GM20431 (cell line): ENCODE measurements around the gene KIF3B.
"Not testable (repeated sequence)": the region's sequence is repeated elsewhere in the genome, so short reads cannot be mapped to it uniquely, and the experiment has no call there.

Experiments
- in situ Hi-C: fragments of 300-500 bp; cut with MseI, MboI; formaldehyde crosslinking; loops from one replicate; pipeline ENCODE4 v1.15.0; 2020; ENCODE audit warnings: low sequenced_read_pairs; ENCODE audit not compliant: unreplicated experiment

The KIF3B gene

GRCh38 chr20:32325706-32326503 is 48.5 kb downstream of the KIF3B start:
- in situ Hi-C loops = no loop called here

GRCh38 chr20:32326504-32326845 is 49.0 kb downstream of the KIF3B start:
- in situ Hi-C loops = no loop called here

GRCh38 chr20:32327087-32327681 is 49.7 kb downstream of the KIF3B start:
- in situ Hi-C loops = no loop called here

- in situ Hi-C loops = no loop called here
Measured at GRCh38 chr20:32329817-32330554, 52.5 kb downstream of the KIF3B start.

- in situ Hi-C loops = no loop called here
Measured at GRCh38 chr20:32330555-32330897, 53.1 kb downstream of the KIF3B start.

- in situ Hi-C loops = no loop called here
Measured at GRCh38 chr20:32332614-32333013, 55.2 kb downstream of the KIF3B start.

- in situ Hi-C loops = no loop called here
Measured at GRCh38 chr20:32333181-32333987, 55.9 kb downstream of the KIF3B start.

- in situ Hi-C loops = no loop called here
Measured at GRCh38 chr20:32333988-32334885, 56.8 kb downstream of the KIF3B start.

GRCh38 chr20:32336918-32337347 is 59.5 kb downstream of the KIF3B start:
- in situ Hi-C loops = no loop called here

- in situ Hi-C loops = no loop called here
Measured at GRCh38 chr20:32337937-32338661, 60.6 kb downstream of the KIF3B start.

- in situ Hi-C loops = no loop called here
Measured at GRCh38 chr20:32338665-32339064, 61.2 kb downstream of the KIF3B start.

GRCh38 chr20:32339116-32339515 is 61.7 kb downstream of the KIF3B start:
- in situ Hi-C loops = no loop called here

- in situ Hi-C loops = not testable (repeated sequence)
Measured at GRCh38 chr20:32341053-32341452, 63.6 kb downstream of the KIF3B start.

- in situ Hi-C loops = no loop called here
Measured at GRCh38 chr20:32343439-32343838, 66.0 kb downstream of the KIF3B start.

GRCh38 chr20:32344835-32345506 is 67.5 kb downstream of the KIF3B start:
- in situ Hi-C loops = no loop called here

- in situ Hi-C loops = no loop called here
Measured at GRCh38 chr20:32348207-32348606, 70.8 kb downstream of the KIF3B start.

GRCh38 chr20:32350421-32350820 is 73.0 kb downstream of the KIF3B start:
- in situ Hi-C loops = no loop called here

- in situ Hi-C loops = no loop called here
Measured at GRCh38 chr20:32352121-32352720, 74.8 kb downstream of the KIF3B start.
